GM21737 (cell line): ENCODE results near the gene DBNDD1.
"Not testable (repeated sequence)": the region's sequence is repeated elsewhere in the genome, so short reads cannot be mapped to it uniquely, and the experiment has no call there.

ENCODE experiments used
- ATAC-seq: cut with Tn5 transposase; IDR thresholded peaks from one replicate; pipeline ENCODE4 v1.9.1; 2021; ENCODE audit warnings: mild to moderate bottlenecking, moderate library complexity; ENCODE audit not compliant: unreplicated experiment

The DBNDD1 gene

DNA sequence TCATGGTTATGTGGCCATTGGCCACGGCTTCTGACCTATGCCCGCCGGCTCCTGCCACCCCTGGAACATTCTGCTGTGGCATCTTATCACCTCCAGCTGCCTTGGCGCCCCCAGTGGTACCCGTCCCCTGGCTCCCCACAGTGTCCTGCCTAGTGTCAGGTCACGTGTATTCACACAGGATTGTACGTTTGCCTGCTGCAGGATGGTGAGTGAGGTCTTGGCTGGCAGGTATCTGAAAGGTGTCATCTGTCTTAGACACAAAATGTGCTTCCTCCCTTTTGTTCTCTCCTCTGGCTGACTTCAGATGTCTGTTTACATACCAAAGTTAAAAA, 24.9 kb downstream of the DBNDD1 start:
- no peak for ATAC-seq

DNA sequence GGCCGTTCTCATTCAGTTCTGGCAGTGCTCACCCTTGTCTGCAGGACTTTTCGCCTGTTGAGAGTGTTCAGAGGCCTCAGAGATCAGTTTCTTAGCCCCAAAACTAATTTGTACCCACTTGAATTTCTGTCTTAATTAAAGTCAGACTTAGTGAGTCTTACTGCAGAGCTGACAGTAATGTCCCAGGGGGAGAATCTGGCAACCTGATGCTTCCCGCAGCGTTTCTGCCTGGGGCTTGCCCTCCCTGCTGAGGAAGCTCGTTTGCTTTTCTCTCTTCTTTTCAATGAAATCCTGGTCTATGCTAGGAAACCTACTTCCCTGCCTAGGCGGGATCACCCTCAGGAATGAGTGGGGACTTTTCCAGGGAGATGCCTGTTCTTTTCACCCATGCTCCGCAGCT, 25.3 kb downstream of the DBNDD1 start:
- ATAC-seq, result no peak

DNA sequence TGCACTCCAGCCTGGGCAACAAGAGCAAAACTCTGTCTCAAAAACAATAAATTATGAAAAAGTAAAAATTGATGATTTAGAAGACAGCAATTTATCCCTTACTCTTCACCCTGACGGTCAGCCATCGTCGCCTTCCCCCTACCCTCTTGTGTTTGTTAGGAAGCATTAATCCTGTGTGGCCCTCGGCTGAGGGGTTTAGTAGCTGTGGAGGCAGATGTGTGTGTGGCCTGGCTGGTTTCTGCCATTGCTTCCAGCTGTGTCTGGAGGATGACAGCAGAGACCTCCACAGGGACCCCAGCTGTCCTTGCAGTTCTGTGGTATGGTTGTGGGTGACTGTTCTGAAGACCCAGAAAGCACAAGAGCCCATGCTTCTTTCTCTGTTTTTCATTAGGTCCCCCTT, 25.9 kb downstream of the DBNDD1 start:
- ATAC-seq, result no peak

- ATAC-seq, result no peak
Observed at GRCh38 chr16:89990799-89991198, 28.5 kb downstream of the DBNDD1 start.

- ATAC-seq, result no peak
Observed at GRCh38 chr16:89988951-89989350, 30.3 kb downstream of the DBNDD1 start.

DNA sequence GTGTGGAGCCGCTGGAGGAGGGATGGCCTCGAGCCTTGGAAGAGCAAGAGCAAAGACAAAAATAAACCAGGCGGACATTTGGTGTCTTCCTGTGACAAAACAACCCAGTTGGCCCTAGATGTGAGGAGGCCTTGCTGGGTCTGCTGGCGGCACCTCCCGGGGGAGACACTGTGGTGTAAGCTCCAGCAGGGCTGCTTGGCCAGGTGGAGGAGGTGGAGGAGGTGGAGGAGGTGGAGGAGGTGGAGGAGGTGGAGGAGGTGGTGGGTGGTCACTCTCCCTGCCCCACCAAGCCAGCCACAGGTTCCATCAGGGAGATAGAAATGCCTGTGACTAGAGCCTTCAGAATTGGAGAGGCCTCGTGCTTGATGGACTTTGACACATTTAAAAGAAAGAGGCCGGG, 32.1 kb downstream of the DBNDD1 start:
- ATAC-seq, result no peak

GRCh38 chr16:89986600-89986999, 32.7 kb downstream of the DBNDD1 start:
- no peak for ATAC-seq

GRCh38 chr16:89985219-89985618, 34.0 kb downstream of the DBNDD1 start:
- no peak for ATAC-seq

DNA sequence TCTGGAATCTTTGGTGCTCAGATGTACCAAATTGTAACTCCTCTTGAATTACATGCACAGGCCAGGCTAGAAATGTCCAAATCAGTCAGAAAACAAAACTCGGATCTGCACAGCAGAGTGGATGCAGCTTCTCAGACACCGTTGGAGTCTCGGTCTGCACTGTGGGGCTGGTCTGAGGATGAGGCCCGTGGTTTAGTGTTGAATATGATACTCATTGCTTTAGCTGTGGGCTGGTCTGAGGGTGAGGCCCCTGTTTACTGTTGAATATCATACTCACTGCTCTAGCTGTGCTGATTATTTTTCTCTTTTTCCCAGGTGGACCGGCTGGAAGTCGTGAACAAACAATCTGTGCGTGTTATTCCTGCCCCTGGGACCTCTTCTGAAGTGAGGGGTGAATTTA, 35.0 kb downstream of the DBNDD1 start:
- no peak for ATAC-seq

- no peak for ATAC-seq
Observed at GRCh38 chr16:89983536-89983935, 35.7 kb downstream of the DBNDD1 start.

- no peak for ATAC-seq
Observed at GRCh38 chr16:89982318-89982717, 36.9 kb downstream of the DBNDD1 start.

GRCh38 chr16:89981414-89981813, 37.8 kb downstream of the DBNDD1 start:
- ATAC-seq, result no peak

DNA sequence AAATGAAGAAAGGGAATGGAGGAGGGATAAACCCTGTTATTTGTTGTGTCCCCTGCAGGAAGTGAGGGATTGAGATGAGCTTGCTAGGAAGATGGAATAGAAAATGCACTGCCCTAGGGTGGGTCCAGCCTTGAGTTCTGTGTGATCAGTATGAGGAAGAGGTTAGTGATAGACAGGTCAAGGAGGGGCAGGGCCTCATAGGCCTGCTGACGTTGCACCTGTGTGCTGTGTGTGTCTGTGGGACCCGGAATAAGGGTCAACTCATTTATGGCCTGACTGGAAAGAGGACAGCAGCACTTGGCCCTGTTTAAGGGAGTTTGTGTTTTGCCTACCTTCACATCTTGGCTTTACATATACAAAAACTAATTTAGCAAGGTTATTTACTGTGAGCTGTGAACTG, 44.4 kb downstream of the DBNDD1 start:
- ATAC-seq, result no peak

DNA sequence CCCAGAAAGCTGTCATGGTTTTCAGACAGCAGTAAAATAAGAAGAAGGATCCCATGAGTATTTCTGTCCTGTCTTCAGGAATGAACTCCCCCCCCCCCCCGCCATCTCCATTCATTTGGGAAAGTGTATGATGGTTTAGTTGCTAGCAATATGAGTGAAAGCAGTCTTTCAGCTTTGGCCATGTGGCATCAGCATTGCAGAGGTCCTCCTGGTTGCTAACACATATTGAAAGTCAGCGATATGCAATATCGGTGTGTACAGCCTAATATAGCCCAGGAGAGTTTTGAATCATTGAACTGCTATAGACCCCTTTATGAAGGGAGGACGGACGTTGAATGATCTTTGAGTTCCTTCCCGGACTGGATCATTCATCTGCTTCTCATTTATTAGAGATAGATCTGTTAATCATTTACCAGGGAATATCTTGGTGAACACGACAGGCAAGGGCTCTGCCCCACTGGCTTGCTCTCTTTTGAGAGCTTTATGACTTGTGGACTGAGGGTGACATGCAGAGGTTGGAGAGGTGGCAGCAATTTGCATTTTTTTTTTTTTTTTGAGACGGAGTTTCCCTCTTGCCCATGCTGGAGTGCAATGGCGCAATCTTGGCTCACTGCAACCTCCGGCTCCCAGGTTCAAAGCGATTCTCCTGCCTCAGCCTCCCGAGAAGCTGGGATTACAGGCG, 45.5 kb downstream of the DBNDD1 start:
- no peak for ATAC-seq

GRCh38 chr16:89973235-89973634, 46.0 kb downstream of the DBNDD1 start:
- ATAC-seq, result no peak

DNA sequence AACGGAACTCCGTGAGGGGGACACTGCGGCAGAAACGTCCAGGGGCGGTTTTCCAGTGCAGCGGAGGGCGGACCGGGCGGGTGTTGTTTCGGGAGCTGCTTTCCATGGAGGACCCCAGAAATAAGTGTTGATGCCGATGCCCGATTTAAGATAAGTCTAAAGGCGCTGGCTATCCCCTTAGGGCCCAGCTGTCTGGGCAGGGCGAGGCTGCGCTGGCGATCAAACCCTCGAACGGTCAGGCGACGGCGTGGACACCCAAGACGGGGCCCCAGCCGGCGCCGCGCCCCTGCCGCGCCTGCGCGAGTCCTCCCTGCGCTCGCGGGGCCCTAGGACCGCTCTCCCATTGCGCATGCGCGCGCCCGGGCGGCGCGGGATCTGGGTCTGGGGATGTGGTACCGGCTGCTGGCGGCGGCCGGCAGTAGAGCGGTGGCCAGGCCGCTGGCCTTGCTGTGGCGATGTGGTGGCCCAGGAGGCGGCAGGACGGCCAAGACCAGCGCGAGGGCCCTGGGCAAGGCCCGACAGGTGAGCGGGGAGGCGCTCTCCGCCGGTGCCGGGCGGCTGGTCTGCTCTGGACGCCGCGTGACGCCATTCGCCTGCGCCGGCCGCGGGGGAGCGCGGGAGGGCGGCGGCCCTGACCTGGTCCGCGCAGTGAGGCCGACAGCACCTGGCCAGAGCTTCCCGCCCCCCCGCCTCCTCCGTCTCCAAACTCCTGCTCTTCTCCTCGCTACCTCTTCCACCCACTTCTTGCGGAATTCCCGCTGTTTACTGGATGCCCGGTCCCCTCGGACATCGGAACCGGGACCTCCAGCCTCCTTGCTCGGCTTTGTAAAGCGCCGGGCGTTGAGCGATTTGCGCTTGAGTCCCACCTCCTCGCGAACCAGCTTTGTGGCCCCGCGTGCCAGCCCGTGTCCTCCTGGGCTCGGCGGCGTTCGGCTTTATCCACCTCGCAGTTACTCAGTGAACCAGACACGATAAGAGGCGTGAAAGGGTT, 46.7 kb downstream of the DBNDD1 start:
- peak; percentile 73 for ATAC-seq

GRCh38 chr16:89971495-89972243, 47.6 kb downstream of the DBNDD1 start:
- peak; percentile 18 for ATAC-seq

- ATAC-seq, result no peak
Observed at GRCh38 chr16:89969741-89970410, 49.4 kb downstream of the DBNDD1 start.

DNA sequence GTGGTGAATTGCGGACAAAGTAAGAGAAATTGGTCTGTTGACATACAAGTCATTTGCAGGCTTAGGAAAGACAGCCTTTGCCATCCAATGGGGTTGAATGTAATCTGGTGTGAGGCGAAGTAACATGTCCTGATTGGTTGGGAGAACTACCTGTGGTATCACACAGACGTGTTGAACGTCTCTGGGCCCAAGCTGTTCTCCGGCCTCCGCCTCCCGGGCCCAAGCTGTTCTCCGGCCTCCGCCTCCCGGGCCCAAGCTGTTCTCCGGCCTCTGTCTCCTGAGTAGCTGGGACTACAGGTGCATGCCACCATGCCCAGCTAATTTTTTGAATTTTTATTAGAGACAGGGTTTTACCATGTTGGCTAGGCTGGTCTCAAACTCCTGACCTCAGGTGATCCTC, 51.2 kb downstream of the DBNDD1 start:
- not testable (repeated sequence) for ATAC-seq

- not testable (repeated sequence) for ATAC-seq
Observed at GRCh38 chr16:89967436-89967835, 51.8 kb downstream of the DBNDD1 start.

- ATAC-seq, result no peak
Observed at GRCh38 chr16:89966756-89967155, 52.5 kb downstream of the DBNDD1 start.
